ENCODE data around the gene PYURF. TPM values are rescaled to one million over a fixed set of nuclear protein-coding genes. Genes with fewer than 3 reads are reported as not detected.

Gene PYURF
- polyA plus RNA-seq, 1 donor from 2014 or later: 287 TPM

DNA sequence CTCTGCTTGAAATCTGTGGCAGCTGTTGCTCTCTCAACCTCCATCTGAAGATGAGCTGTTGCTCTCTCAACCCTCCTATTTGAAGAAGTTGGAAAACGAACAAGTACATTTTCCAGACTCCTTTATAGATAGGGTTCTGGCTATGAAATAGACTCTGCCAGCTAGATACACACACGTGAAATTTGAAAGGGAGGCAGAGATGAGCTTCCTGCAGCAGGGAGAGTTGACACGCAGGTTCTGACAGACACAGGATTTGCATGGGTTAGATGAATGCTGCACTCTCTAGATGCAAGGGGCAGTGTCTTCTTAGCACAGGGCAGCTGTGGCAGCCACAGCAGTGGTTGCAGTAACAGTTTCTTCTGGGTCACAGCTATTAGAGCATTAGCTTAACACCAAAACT lies 8.0 kb upstream of the PYURF start:
- TF ChIP-seq SMC3 (conservative IDR thresholded peaks at IDR 0.05; ENCODE audit: poor library complexity) (peak; percentile 24), RAD21 (conservative IDR thresholded peaks at IDR 0.05) (peak; percentile 10), EZH2 (IDR thresholded peaks at IDR 0.05; ENCODE audit: borderline replicate concordance, insufficient read depth, low read length, poor library complexity, severe bottlenecking) (no peak)
- no peaks in the 10 kb centered on the region for H3K36me3 ChIP-seq (ENCODE audit: insufficient read depth, low read length)
- peak overlapping the region; percentile 4 for H3K4me3 ChIP-seq (ENCODE audit: low read length)
- H3F3A ChIP-seq (ENCODE audit: insufficient read depth, low read length, poor library complexity, severe bottlenecking): no peaks in the 10 kb centered on the region
- H3K27me3 ChIP-seq (ENCODE audit: insufficient read depth, low read depth, low read length): no peaks in the 10 kb centered on the region
- H3K27ac ChIP-seq (ENCODE audit: low read length): peak overlapping the region; percentile 6
- no peaks in the 10 kb centered on the region for H3K9me3 ChIP-seq (ENCODE audit: low read length)
- no peak overlapping the region for H3K4me2 ChIP-seq (ENCODE audit: low read length)
- H4K20me1 ChIP-seq (ENCODE audit: insufficient read depth): no peaks in the 10 kb centered on the region
- no peaks in the 10 kb centered on the region for H3K9me2 ChIP-seq (ENCODE audit: insufficient read depth, low read length)
- no peaks in the 10 kb centered on the region for H3K79me2 ChIP-seq (replicated peaks; ENCODE audit: insufficient read depth, low read length)
- no peak overlapping the region for H2AFZ ChIP-seq (ENCODE audit: low read depth, low read length)
- peak overlapping the region; percentile 33 for H3K9ac ChIP-seq (ENCODE audit: low read length)

DNA sequence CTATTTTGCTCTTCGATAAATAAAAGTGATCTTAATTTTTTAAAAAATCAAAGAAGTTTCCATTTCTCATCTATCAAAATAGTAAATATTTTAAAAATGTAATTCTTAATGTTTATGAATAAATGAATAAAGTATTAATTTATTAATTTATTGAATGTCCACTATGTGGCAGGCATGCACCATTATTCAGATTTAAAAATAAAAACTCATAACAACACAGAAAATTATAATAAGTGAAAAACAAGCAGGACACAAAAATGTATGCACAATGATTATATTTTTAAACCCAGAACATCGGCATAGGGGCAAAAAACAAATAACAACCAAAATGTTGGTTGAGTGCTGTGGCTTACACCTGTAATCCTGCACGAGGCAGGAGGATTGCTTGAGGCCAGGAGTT lies 5.3 kb upstream of the PYURF start:
- TF ChIP-seq, protein P1, sequence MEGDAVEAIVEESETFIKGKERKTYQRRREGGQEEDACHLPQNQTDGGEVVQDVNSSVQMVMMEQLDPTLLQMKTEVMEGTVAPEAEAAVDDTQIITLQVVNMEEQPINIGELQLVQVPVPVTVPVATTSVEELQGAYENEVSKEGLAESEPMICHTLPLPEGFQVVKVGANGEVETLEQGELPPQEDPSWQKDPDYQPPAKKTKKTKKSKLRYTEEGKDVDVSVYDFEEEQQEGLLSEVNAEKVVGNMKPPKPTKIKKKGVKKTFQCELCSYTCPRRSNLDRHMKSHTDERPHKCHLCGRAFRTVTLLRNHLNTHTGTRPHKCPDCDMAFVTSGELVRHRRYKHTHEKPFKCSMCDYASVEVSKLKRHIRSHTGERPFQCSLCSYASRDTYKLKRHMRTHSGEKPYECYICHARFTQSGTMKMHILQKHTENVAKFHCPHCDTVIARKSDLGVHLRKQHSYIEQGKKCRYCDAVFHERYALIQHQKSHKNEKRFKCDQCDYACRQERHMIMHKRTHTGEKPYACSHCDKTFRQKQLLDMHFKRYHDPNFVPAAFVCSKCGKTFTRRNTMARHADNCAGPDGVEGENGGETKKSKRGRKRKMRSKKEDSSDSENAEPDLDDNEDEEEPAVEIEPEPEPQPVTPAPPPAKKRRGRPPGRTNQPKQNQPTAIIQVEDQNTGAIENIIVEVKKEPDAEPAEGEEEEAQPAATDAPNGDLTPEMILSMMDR (IDR thresholded peaks at IDR 0.05; ENCODE audit: poor library complexity, severe bottlenecking): peak; percentile 54
- TF ChIP-seq, protein P2, sequence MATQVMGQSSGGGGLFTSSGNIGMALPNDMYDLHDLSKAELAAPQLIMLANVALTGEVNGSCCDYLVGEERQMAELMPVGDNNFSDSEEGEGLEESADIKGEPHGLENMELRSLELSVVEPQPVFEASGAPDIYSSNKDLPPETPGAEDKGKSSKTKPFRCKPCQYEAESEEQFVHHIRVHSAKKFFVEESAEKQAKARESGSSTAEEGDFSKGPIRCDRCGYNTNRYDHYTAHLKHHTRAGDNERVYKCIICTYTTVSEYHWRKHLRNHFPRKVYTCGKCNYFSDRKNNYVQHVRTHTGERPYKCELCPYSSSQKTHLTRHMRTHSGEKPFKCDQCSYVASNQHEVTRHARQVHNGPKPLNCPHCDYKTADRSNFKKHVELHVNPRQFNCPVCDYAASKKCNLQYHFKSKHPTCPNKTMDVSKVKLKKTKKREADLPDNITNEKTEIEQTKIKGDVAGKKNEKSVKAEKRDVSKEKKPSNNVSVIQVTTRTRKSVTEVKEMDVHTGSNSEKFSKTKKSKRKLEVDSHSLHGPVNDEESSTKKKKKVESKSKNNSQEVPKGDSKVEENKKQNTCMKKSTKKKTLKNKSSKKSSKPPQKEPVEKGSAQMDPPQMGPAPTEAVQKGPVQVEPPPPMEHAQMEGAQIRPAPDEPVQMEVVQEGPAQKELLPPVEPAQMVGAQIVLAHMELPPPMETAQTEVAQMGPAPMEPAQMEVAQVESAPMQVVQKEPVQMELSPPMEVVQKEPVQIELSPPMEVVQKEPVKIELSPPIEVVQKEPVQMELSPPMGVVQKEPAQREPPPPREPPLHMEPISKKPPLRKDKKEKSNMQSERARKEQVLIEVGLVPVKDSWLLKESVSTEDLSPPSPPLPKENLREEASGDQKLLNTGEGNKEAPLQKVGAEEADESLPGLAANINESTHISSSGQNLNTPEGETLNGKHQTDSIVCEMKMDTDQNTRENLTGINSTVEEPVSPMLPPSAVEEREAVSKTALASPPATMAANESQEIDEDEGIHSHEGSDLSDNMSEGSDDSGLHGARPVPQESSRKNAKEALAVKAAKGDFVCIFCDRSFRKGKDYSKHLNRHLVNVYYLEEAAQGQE (IDR thresholded peaks at IDR 0.05; ENCODE audit: borderline replicate concordance): no peak
- TF ChIP-seq MXI1 (conservative IDR thresholded peaks at IDR 0.05; ENCODE audit: poor library complexity, severe bottlenecking): no peak
- TF ChIP-seq POLR2AphosphoS5 (IDR thresholded peaks at IDR 0.05): no peak
- no peak for TF ChIP-seq EP300 (conservative IDR thresholded peaks at IDR 0.05; ENCODE audit: poor library complexity, severe bottlenecking)
- TF ChIP-seq EZH2 (IDR thresholded peaks at IDR 0.05; ENCODE audit: borderline replicate concordance, insufficient read depth, low read length, poor library complexity, severe bottlenecking): no peak
- TF ChIP-seq TAF1 (IDR thresholded peaks at IDR 0.05; ENCODE audit: low read depth): no peak
- peak; percentile 65 for TF ChIP-seq RAD21 (conservative IDR thresholded peaks at IDR 0.05)
- peak; percentile 70 for TF ChIP-seq SMC3 (conservative IDR thresholded peaks at IDR 0.05; ENCODE audit: poor library complexity)
- H3K36me3 ChIP-seq (ENCODE audit: insufficient read depth, low read length): no peaks in the 10 kb centered on the region
- no peaks in the 10 kb centered on the region for H3K27me3 ChIP-seq (ENCODE audit: insufficient read depth, low read depth, low read length)
- no peaks in the 10 kb centered on the region for H3K79me2 ChIP-seq (replicated peaks; ENCODE audit: insufficient read depth, low read length)
- no peak overlapping the region for H3K4me2 ChIP-seq (ENCODE audit: low read length)
- no peak overlapping the region for H3K27ac ChIP-seq (ENCODE audit: low read length)
- no peaks in the 10 kb centered on the region for H4K20me1 ChIP-seq (ENCODE audit: insufficient read depth)
- H3K9me3 ChIP-seq (ENCODE audit: low read length): no peaks in the 10 kb centered on the region
- H3K4me3 ChIP-seq (ENCODE audit: low read length): no peak overlapping the region
- no peak overlapping the region for H3K9ac ChIP-seq (ENCODE audit: low read length)
- H3K9me2 ChIP-seq (ENCODE audit: insufficient read depth, low read length): no peaks in the 10 kb centered on the region
- H3F3A ChIP-seq (ENCODE audit: insufficient read depth, low read length, poor library complexity, severe bottlenecking): no peaks in the 10 kb centered on the region
- H2AFZ ChIP-seq (ENCODE audit: low read depth, low read length): no peak overlapping the region
